H1 (cell line): ENCODE results near the gene CASP9. TPM values are rescaled to one million over a fixed set of nuclear protein-coding genes. Genes with fewer than 3 reads are reported as not detected.

Experiments used
- CTCF ChIA-PET: fragments of 300-600 bp; sonication (Branson Sonifier 250); formaldehyde crosslinking; loops from one replicate; lab custom pipeline; 2021; ENCODE audit not compliant: partially characterized antibody; lab: Charles Lee
- POLR2A ChIA-PET: fragments of 300-600 bp; sonication (Branson Sonifier 250); formaldehyde crosslinking; loops from one replicate; lab custom pipeline; 2021; ENCODE audit warnings: inconsistent platforms; ENCODE audit not compliant: partially characterized antibody; lab: Charles Lee
- DNase-seq, 2 experiments: peaks; one replicate each; pipeline versions ENCODE4 v3.0.0 to v3.0.0-alpha.2; 2010 to 2022; ENCODE audit warnings: low spot score in 2 of 2, low read depth in 1 of 2, mixed read lengths in 1 of 2
- FAIRE-seq: peaks from 2 replicates; lab custom pipeline; 2011; peaks lifted over from hg19 to GRCh38; lab: Jason Lieb, UNC
- H2AFZ ChIP-seq: 2 replicates; pipeline ENCODE4 v1.8.1; 2012; ENCODE audit warnings: low read length, inconsistent platforms
- H2AK5ac ChIP-seq: 2 replicates; pipeline ENCODE4 v1.6.1; 2013; ENCODE audit warnings: low read depth, low read length
- H2BK120ac ChIP-seq: replicated peaks from 2 replicates; pipeline ENCODE3; 2013; ENCODE audit warnings: low read depth, low read length, inconsistent platforms
- H2BK12ac ChIP-seq: 2 replicates; pipeline ENCODE4 v1.6.1; 2013; ENCODE audit warnings: low read depth, low read length
- H2BK15ac ChIP-seq: 2 replicates; pipeline ENCODE4 v1.6.1; 2013; ENCODE audit warnings: low read length
- H2BK20ac ChIP-seq: 2 replicates; pipeline ENCODE4 v1.6.1; 2013; ENCODE audit warnings: low read length
- H2BK5ac ChIP-seq: 2 replicates; pipeline ENCODE4 v1.6.1; 2013; ENCODE audit warnings: low read depth, low read length
- H3K14ac ChIP-seq: 2 replicates; pipeline ENCODE4 v1.6.1; 2013; ENCODE audit warnings: inconsistent platforms; ENCODE audit not compliant: insufficient read length
- H3K18ac ChIP-seq: 2 replicates; pipeline ENCODE4 v1.6.1; 2013; ENCODE audit warnings: low read length; ENCODE audit errors: extremely low read depth
- H3K23ac ChIP-seq: 2 replicates; pipeline ENCODE4 v1.6.1; 2013; ENCODE audit warnings: inconsistent platforms; ENCODE audit not compliant: insufficient read length
- H3K23me2 ChIP-seq: 2 replicates; pipeline ENCODE4 v1.6.1; 2013; ENCODE audit warnings: low read depth, low read length
- H3K27ac ChIP-seq: 2 replicates; pipeline ENCODE4 v1.6.1; 2011; ENCODE audit warnings: low read depth, low read length, inconsistent platforms
- H3K27me3 ChIP-seq, 4 experiments: replicated peaks in 1 of 4; 1 replicate in 1 of 4; 2 replicates in 3 of 4; pipeline versions ENCODE4 v1.6.1 to v1.8.1; 2011 to 2013; ENCODE audit warnings: low read length in 3 of 4, mild to moderate bottlenecking in 3 of 4, inconsistent platforms in 2 of 4, mixed read lengths in 2 of 4, moderate library complexity in 1 of 4; ENCODE audit not compliant: control insufficient read depth in 3 of 4, insufficient read depth in 3 of 4; ENCODE audit errors: extremely low read depth in 1 of 4
- H3K36me3 ChIP-seq, 4 experiments: 2 replicates each; pipeline versions ENCODE4 v1.6.1 to v1.8.1; 2011 to 2013; ENCODE audit warnings: mild to moderate bottlenecking in 4 of 4, low read length in 3 of 4, moderate library complexity in 2 of 4, control low read depth in 1 of 4, inconsistent platforms in 1 of 4; ENCODE audit not compliant: insufficient read depth in 4 of 4, control insufficient read depth in 2 of 4
- H3K4ac ChIP-seq: replicated peaks from 2 replicates; pipeline ENCODE3; 2013; ENCODE audit warnings: low read length, low read depth, mixed read lengths, inconsistent platforms; ENCODE audit not compliant: insufficient read length
- H3K4me1 ChIP-seq, 4 experiments: replicated peaks in 1 of 4; 1 replicate in 1 of 4; 2 replicates in 3 of 4; pipeline versions ENCODE4 v1.6.1 to v1.8.1; 2011 to 2013; ENCODE audit warnings: low read length in 3 of 4, inconsistent platforms in 2 of 4, mixed read lengths in 1 of 4; ENCODE audit not compliant: insufficient read depth in 4 of 4, control insufficient read depth in 3 of 4
- H3K4me2 ChIP-seq, 2 experiments: 2 replicates each; pipeline versions ENCODE4 v1.6.1 to v1.8.1; 2011 to 2013; ENCODE audit warnings: low read depth in 2 of 2, low read length in 2 of 2, control low read depth in 1 of 2, inconsistent platforms in 1 of 2, mild to moderate bottlenecking in 1 of 2; ENCODE audit not compliant: insufficient read depth in 1 of 2
- H3K4me3 ChIP-seq, 4 experiments: fragments of 200-600, 300-600 bp in 1 of 4; sonication (generic), shearing (Covaris generic), sonication (Bioruptor Twin) in 1 of 4; 2 replicates each; pipeline versions ENCODE4 v1.5.1 to v1.8.1; 2011 to 2016; ENCODE audit warnings: low read length in 4 of 4, low read depth in 3 of 4, control low read depth in 2 of 4, inconsistent platforms in 2 of 4, mild to moderate bottlenecking in 2 of 4, mixed read lengths in 1 of 4, moderate library complexity in 1 of 4; ENCODE audit not compliant: insufficient read depth in 2 of 4; ENCODE audit errors: extremely low read depth in 1 of 4
- H3K56ac ChIP-seq: replicated peaks from 2 replicates; pipeline ENCODE3; 2013; ENCODE audit warnings: low read depth, mild to moderate bottlenecking, mixed read lengths, low read length, inconsistent platforms; ENCODE audit not compliant: insufficient read length
- H3K79me1 ChIP-seq: 2 replicates; pipeline ENCODE4 v1.6.1; 2013; ENCODE audit warnings: low read depth, low read length, control low read depth
- H3K79me2 ChIP-seq, 2 experiments: 2 replicates each; pipeline versions ENCODE4 v1.6.1 to v1.8.1; 2012 to 2013; ENCODE audit warnings: low read length in 2 of 2, mild to moderate bottlenecking in 2 of 2, inconsistent platforms in 1 of 2; ENCODE audit not compliant: insufficient read depth in 2 of 2, control insufficient read depth in 1 of 2
- H3K9ac ChIP-seq, 4 experiments: replicated peaks in 1 of 4; 1 replicate in 1 of 4; 2 replicates in 3 of 4; pipeline versions ENCODE4 v1.6.1 to v1.8.1; 2011 to 2013; ENCODE audit warnings: low read depth in 3 of 4, low read length in 3 of 4, control low read depth in 2 of 4, mild to moderate bottlenecking in 2 of 4, moderate library complexity in 2 of 4, inconsistent platforms in 1 of 4; ENCODE audit errors: extremely low read depth in 1 of 4
- H3K9me3 ChIP-seq, 2 experiments: 2 replicates each; pipeline versions ENCODE4 v1.6.1 to v1.8.1; 2012 to 2013; ENCODE audit warnings: mild to moderate bottlenecking in 2 of 2, moderate library complexity in 2 of 2, control low read depth in 1 of 2, inconsistent platforms in 1 of 2, low read depth in 1 of 2, low read length in 1 of 2, mixed read lengths in 1 of 2; ENCODE audit not compliant: insufficient read depth in 2 of 2
- H4K20me1 ChIP-seq, 2 experiments: replicated peaks in 1 of 2; 2 replicates each; pipeline versions ENCODE3 to v1.8.1; 2011 to 2013; ENCODE audit warnings: inconsistent platforms in 2 of 2, low read length in 2 of 2, mild to moderate bottlenecking in 1 of 2; ENCODE audit not compliant: insufficient read depth in 2 of 2, control insufficient read depth in 1 of 2
- H4K5ac ChIP-seq: 2 replicates; pipeline ENCODE4 v1.6.1; 2013; ENCODE audit warnings: low read length, low read depth, mixed read lengths, inconsistent platforms; ENCODE audit not compliant: insufficient read length
- H4K8ac ChIP-seq: 2 replicates; pipeline ENCODE4 v1.8.0; 2013; ENCODE audit warnings: mild to moderate bottlenecking, moderate library complexity, low read length, inconsistent platforms; ENCODE audit not compliant: insufficient read depth; ENCODE audit errors: extremely low read depth
- H4K91ac ChIP-seq: replicated peaks from 2 replicates; pipeline ENCODE3; 2013; ENCODE audit warnings: low read length, mixed read lengths, inconsistent platforms; ENCODE audit not compliant: insufficient read length
- BRCA1 ChIP-seq: IDR thresholded peaks from 2 replicates; pipeline ENCODE4 v1.6.1; 2012; ENCODE audit warnings: low read depth, low read length, improper control_type of control experiment
- GABPA ChIP-seq: IDR thresholded peaks from 2 replicates; pipeline ENCODE4 v1.6.1; 2011; ENCODE audit warnings: mild to moderate bottlenecking, low read length, moderate library complexity, borderline replicate concordance; ENCODE audit not compliant: insufficient read depth
- WGBS, 2 experiments: shearing (Covaris generic) in 1 of 2; methylation state at CpG; one replicate each; pipeline versions ENCODE4 v1.1.6 to v1.1.7; 2013 to 2015; ENCODE audit warnings: low lambda C conversion rate in 2 of 2, mixed read lengths in 2 of 2, inconsistent platforms in 1 of 2, low coverage in 1 of 2, missing lambda C conversion rate in 1 of 2; ENCODE audit not compliant: insufficient replicate concordance in 2 of 2, insufficient coverage in 1 of 2, insufficient read length in 1 of 2; ENCODE audit errors: extremely low coverage in 1 of 2, missing lambda C conversion rate in 1 of 2; 5-methylcytosine and 5-hydroxymethylcytosine counted together
- polyA plus RNA-seq, 7 experiments: library from polyadenylated mRNA; depleted of rRNA in 3 of 7; stranded (reverse) in 5 of 7; unstranded in 2 of 7; fragments of >200 nt in 5 of 7; fragments of 200-250 nt in 2 of 7; gene quantifications; 1 replicate in 5 of 7; 2 replicates in 1 of 7; 4 replicates in 1 of 7; pipeline versions ENCODE4 v1.2.1 to v1.2.3, GENCODE V29; 2011 to 2013; ENCODE audit warnings: missing spikeins in 2 of 7, mixed read lengths in 2 of 7
- total RNA-seq: library from RNA; stranded (reverse); fragmentation: NEBNext Ultra II Directional; extraction: Animal tissue kit (Norgen Biotek cat#: 25700); gene quantifications from 2 replicates; pipeline ENCODE4 v1.2.1, GENCODE V29; 2021

The CASP9 gene
- total and polyA plus RNA-seq, 2 of the 8 experiments (the other 6 are each of a cell fraction or from before 2014, with no cell fraction given), result 14.8 to 36.3 TPM

DNA sequence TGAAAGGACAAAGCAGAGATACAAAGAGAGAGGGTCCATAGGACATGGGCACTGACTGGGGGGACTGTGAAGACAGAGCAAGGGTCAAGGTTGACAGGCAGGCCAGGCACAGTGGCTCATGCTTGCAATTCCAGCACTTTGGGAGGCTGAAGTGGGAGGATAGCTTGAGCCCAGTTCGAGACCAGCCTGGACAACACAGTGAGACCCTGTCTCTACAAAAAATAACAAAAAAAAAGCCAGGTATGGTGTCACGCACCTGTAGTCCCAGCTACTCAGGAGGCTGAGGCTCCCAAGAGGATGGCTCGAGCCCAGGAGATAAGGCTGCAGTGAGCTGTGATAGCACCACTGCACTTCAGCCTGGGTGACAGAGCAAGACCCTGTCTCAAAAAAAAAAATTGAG lies 4.4 kb downstream of the CASP9 start:
- DNase-seq (no peak), FAIRE-seq (no peak)
- Histone ChIP-seq H3K14ac (no peak overlapping the region), H3K4me3 (no peak overlapping the region), H4K91ac (no peak overlapping the region), H2AK5ac (no peak overlapping the region), H2BK20ac (no peak overlapping the region), H3K4me2 (no peak overlapping the region), H4K8ac (no peak overlapping the region), H3K9ac (no peak overlapping the region), H3K79me1 (peaks cover 7% of the 10 kb centered on the region; the same call in 1 of the 2 replicates), H2BK120ac (no peak overlapping the region), H3K27me3 (no peaks in the 10 kb centered on the region), H3K23me2 (peaks cover 3% of the 10 kb centered on the region; the same call in 1 of the 2 replicates), H4K5ac (no peak overlapping the region), H3K23ac (no peak overlapping the region), H3K4ac (no peak overlapping the region), H3K27ac (no peak overlapping the region), H3K56ac (no peak overlapping the region), H3K18ac (no peak overlapping the region), H2BK15ac (0 out of 2 replicates have a peak overlapping the region, but pooled peaks have one; percentile 81), H4K20me1 (peaks cover 0 to 3% of the 10 kb centered on the region in 2 experiments), H3K36me3 (peaks cover 0 to 22% (median 5%) of the 10 kb centered on the region in 4 experiments; a peak in 5 of 8 replicates), H3K4me1 (peaks cover 0 to 8% (median 3%) of the 10 kb centered on the region in 4 experiments; a peak in 3 of 7 replicates), H2AFZ (no peak overlapping the region), H2BK5ac (no peak overlapping the region), H3K79me2 (peaks cover 0 to 23% of the 10 kb centered on the region in 2 experiments; a peak in 2 of 4 replicates), H3K9me3 (no peaks in the 10 kb centered on the region), H2BK12ac (0 out of 2 replicates have a peak overlapping the region, but pooled peaks have one; percentile 27)
- ChIA-PET POLR2A (interaction anchor here (0.7 to 1.9 kb wide), 2 partner anchors 11 to 574 kb away, joined by 4 to 7 read pairs; no protein-coding TSS in a partner anchor), CTCF (interaction anchor here (1.1 kb wide), 1 partner anchor 195 kb away, joined by 4 read pairs; no protein-coding TSS in a partner anchor)
- 96% methylated on average over 3 of the region's 3 CpGs; no CpG with 5 or more reads in 1 of the 2 experiments for WGBS, 2 experiments
- TF ChIP-seq GABPA, result no peak
- no peak for TF ChIP-seq BRCA1
